Cerebellar nuclear complex (tissue), 1 donor: Measurements from ENCODE around the gene UBXN10.

ENCODE experiments used
- DNase-seq, 2 experiments: peaks; one replicate each; lab custom pipeline; 2025; lab: John Stamatoyannopoulos, UW

Gene UBXN10

GRCh38 chr1:20183035-20183434 is 2.9 kb upstream of the UBXN10 start:
- no peak for DNase-seq

- DNase-seq, result no peak
Observed at GRCh38 chr1:20183616-20184271, 2.2 kb upstream of the UBXN10 start.

- no peak for DNase-seq
Observed at GRCh38 chr1:20184481-20184900, 1.4 kb upstream of the UBXN10 start.

- no peak for DNase-seq
Observed at GRCh38 chr1:20184997-20185833, 681 bp upstream of the UBXN10 start.

- DNase-seq, result no peak
Observed at GRCh38 chr1:20187103-20187812, 1.4 kb downstream of the UBXN10 start.

DNA sequence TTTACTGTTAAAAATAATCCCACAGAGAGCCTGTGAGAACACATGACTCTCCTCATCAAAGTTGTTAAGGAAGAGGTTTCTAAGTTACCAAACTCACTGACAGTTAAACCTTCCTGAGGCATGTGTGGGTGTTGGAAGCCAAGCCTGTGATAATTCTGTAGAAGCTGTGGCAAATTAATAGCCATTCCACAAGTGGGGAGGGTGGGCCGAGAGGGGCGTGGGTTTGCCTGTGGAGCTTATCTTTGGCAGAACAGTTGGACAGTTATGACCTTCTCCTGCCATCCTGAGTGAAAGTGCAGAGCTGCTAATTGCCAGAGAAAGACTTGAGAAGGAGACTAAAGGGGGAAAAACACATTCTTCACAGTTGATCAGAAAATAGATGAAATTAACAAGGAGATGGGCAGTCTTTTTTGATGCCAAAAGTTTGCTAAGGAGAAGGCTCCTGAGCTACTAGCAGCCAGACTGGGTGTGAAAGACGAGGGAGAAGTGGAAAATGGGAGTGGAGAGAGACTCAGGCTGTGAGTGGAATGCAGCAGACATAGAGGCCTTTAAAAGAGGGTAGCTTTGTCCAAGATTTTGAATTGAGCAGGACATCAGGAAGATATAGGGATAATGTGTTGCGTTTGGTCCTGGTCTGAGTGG is 2.0 kb downstream of the UBXN10 start:
- no peak for DNase-seq

GRCh38 chr1:20188455-20188817 is 2.5 kb downstream of the UBXN10 start:
- no peak for DNase-seq

DNA sequence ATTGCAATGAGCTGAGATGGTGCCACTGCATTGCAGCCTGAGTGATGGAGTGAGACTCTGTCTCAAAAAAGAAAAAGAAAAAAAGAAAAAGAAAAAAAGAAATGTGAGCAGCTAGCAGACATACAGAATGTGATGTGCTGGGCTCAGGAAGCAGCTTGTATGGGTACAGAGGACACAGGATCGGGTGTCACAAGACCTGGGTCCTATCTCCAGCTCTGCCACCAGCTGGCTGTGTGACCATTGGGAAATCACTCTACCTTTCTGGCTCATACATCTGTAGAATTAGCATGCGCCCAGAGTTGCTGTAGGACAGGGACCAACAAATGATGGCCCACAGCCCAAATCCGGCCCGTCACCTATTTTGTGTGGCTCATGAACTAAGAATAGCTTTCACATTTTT is 3.8 kb downstream of the UBXN10 start:
- no peak for DNase-seq

GRCh38 chr1:20190256-20191160 is 4.6 kb downstream of the UBXN10 start:
- DNase-seq, result no peak

DNA sequence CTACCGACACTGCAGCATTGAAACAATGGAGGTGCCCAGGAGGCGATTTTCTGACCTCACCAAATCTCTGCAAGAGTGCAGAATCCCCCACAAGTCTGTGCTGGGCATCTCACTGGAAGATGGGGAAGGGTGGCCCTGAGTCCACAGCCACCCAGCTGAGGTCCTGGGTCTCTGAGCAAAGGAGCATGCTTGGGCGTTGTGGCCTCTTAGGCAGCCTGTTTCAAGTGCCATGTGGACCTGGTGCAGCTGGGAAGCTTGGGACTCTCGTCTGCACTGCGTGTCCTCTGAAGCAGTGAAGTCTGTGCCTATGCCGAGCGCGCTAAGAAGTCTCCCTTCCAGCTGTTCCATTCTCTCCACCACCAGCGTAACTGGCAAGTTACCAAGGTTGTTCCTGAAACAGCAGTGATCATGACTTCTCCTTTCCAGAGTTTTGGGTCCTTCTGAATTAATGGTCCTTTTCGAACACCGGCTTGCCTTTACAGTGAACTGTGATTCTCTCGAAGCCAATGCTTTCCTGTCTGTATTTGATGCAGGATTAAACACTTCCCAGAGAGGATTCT is 5.5 kb downstream of the UBXN10 start:
- DNase-seq, result no peak

GRCh38 chr1:20192364-20192763 is 6.5 kb downstream of the UBXN10 start:
- DNase-seq, result no peak

DNA sequence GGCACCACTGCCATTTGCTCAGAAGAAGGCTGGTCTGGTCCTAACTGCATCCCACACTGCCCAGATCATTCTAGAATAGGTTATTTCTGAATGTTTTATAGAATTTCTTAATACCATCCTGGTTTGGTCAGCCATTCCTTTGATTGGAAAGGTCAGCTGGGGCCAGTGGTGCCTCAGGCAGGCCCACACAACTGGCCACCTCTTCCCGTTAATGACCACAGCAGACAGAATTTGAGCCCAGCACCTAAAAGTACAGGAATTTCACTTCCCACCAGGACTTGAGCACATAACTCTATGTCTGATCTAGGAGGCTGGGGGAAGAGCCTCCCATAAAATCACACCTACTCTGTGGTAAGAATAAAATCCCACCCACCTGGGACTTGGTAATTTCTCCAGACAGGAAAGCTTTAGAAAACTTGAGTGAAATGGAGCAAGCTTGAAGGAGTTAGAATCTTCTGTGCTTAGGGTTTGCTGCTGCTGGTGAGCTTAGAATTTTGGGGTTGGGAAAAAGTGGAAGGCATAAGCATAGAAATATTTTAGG is 7.0 kb downstream of the UBXN10 start:
- DNase-seq, result no peak

DNA sequence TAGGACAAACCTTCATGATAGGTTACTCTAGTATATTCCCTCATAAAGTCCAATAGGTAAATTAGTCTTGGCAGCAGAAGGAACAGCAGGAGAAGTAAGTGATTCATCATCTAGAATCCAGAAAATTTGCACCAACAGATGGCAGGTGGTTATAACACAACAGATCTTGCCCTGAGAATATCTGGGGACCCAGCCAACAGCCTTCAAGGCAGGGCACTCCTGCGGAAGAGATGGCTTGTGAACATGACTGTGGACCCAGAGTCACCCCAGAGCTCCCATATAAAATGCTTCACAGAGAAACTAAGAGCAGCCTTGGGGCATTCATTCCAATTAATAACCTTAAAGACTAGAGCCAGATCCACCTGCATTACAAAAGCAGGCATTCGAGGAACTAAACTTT is 8.3 kb downstream of the UBXN10 start:
- DNase-seq, result peak; percentile 21 to 38

- no peak for DNase-seq
Observed at GRCh38 chr1:20194757-20195461, 9.0 kb downstream of the UBXN10 start.

- DNase-seq, result no peak
Observed at GRCh38 chr1:20195462-20195780, 9.5 kb downstream of the UBXN10 start.

- no peak for DNase-seq
Observed at GRCh38 chr1:20197329-20197791, 11.5 kb downstream of the UBXN10 start.

- DNase-seq, result no peak
Observed at GRCh38 chr1:20198296-20198695, 12.4 kb downstream of the UBXN10 start.

DNA sequence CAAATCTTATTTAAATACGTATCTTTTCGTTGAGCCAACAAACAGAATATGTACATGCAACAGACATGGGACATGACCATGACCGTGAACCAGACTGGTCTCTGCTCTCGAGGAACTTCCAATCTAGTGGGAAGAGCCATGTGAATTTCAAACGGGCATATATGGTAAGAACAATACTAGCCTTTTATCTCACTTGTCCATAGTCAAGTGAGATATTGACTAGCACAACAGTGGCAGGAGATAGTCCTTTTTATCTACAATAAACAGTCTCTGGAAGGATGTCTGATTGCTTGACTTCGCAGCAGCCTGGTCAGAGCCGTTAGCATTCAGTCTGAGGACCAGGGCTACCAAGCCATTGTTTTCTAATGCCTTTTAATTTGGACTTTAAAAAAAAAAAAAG is 13.0 kb downstream of the UBXN10 start:
- no peak for DNase-seq

DNA sequence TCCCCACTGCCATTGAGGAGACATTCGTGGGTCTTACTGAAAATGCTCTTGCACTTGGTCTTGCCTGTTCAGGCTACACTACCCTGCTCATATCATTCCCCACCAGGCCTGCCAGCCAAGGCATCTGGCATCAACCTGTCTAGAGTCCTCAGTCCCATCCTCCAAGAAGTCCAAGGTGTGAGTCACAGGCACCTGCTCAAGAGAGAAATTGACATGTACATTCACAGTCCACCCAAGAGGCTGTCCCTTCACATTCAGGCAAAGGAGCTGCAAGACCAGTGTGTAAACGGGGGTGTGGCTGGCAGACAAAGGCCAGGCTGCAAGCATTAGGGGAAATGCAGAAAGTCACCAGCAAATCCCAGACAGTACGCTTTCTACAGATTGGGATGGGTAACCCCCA is 13.5 kb downstream of the UBXN10 start:
- no peak for DNase-seq

DNA sequence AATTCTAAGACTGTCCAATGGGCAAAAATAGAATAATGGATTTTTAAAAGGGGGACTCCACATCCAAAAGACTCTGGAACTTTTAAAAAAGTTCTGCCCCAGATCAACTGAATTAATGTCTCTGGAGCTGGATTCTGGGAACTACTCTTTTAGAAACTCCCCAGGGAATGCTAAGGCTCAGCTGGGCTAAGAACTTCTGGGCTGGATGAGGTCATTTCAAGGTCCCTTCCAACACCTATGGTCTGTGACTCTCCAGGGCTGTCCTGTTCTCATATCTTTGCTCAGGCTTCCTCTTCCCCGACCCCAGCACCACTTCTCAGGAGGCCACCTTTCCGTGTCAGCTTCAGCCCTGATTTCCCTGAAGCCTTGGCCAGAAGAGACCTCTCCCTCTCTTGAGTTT is 13.9 kb downstream of the UBXN10 start:
- DNase-seq, result no peak
